ENCODE results near the gene ZNF599. TPM values are rescaled to one million over a fixed set of nuclear protein-coding genes. Genes with fewer than 3 reads are reported as not detected.

ZNF599 gene
- total and polyA plus RNA-seq, 7 donors, result 1.6 to 5.6 (median 2.6) TPM

DNA sequence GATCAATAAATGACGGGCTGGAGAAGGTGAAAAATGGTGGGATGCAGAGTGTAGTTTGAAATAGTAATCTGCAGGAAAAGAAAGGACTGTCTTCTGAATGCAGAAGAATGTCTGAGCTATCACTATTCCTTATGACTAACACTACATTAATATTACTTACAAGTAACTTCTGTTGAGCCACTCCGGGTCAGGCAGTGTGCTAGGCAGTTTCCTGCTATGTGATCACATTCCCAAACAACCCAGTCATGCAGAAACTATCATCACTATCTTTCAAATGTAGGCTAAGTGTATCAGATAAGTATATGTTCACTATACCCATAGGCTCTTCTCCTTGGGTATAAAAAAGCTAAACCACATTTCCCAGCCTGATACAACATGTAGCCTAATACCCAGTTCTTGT, 6.6 kb downstream of the ZNF599 start:
- no peak for ATAC-seq
- Histone ChIP-seq H3K36me3 (ENCODE audit: insufficient read depth in 1 of 2, low read depth in 1 of 2) (peaks cover 21 to 80% of the 10 kb centered on the region in 2 donors), H3K27me3 (ENCODE audit: insufficient read depth in 3 of 3, low read length in 2 of 3) (no peaks in the 10 kb centered on the region), H3K4me3 (no peak overlapping the region), H3K4me1 (no peaks in the 10 kb centered on the region), H3K27ac (no peak overlapping the region), H3K9me3 (peaks cover 31% of the 10 kb centered on the region)
- intact Hi-C loops (cut with DNase I), result no loop called here
- no peak for DNase-seq
- 97 to 100% (median 98%) methylated on average over 2 of the region's 2 CpGs for WGBS, 3 donors
- TF ChIP-seq CTCF (IDR thresholded peaks at IDR 0.05), result no peak

DNA sequence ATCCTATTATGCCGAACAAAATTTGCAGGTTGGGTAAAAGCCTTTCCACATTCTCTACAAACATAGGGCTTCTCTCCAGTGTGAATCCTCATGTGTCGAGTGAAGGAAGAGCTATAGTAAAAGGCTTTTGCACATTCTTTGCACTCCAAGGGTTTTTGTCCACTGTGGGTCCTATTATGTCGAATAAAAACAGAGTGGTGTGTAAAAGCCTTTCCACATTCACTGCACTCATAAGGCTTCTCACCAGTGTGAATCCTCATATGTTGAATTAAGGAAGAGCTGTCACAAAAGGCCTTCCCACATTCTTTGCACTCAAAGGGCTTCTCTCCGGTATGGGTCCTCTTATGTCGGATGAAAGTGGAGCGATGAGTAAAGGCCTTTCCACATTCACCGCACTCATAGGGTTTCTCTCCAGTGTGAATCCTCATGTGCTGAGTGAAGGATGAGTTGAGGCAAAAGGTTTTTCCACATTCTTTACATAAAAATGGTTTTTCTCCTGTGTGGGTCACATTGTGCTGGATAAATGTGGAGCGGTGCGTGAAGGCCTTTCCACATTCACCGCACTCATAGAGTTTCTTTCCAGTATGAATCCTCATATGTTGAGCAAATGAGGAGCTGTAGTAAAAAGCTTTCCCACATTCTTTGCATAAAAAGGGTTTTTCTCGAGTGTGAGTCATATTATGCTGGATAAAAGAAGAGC, 13.6 kb downstream of the ZNF599 start:
- Histone ChIP-seq H3K27ac (no peak overlapping the region), H3K27me3 (ENCODE audit: insufficient read depth in 3 of 3, low read length in 2 of 3) (no peaks in the 10 kb centered on the region), H3K36me3 (ENCODE audit: insufficient read depth in 1 of 2, low read depth in 1 of 2) (peaks cover 13 to 50% of the 10 kb centered on the region in 2 donors), H3K4me3 (no peak overlapping the region), H3K4me1 (no peaks in the 10 kb centered on the region), H3K9me3 (peaks cover 96% of the 10 kb centered on the region)
- intact Hi-C loops (cut with DNase I), result no loop called here
- WGBS, 3 donors, result 97 to 98% (median 98%) methylated on average over 11 of the region's 11 CpGs
- no peak for TF ChIP-seq CTCF (IDR thresholded peaks at IDR 0.05)
- DNase-seq (no peak), ATAC-seq (no peak)

DNA sequence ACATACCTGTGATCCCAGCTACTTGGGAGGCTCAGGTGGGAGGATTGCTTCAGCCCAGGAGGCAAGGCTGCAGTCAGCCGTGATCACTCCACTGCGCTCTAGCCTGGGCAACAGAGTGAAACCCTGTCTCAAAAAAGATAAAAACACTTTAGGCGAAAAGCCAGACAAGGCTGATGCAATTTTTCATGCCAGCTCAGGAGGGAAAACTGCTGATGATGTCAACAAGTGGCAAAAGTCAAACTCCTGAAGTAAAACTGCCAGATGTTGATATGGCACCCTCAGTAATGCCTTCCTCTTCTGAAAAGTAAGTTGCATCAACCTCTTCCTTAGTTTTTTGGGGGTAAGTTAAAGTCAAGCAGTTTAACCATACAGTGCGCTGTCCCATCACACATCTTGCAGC, 15.6 kb downstream of the ZNF599 start:
- intact Hi-C loops (cut with DNase I), result no loop called here
- Histone ChIP-seq H3K27ac (no peak overlapping the region), H3K9me3 (peaks cover 86% of the 10 kb centered on the region), H3K36me3 (ENCODE audit: insufficient read depth in 1 of 2, low read depth in 1 of 2) (peaks cover 10 to 36% of the 10 kb centered on the region in 2 donors), H3K27me3 (ENCODE audit: insufficient read depth in 3 of 3, low read length in 2 of 3) (no peaks in the 10 kb centered on the region), H3K4me1 (no peaks in the 10 kb centered on the region), H3K4me3 (no peak overlapping the region)
- ATAC-seq (no peak), DNase-seq (no peak)
- no peak for TF ChIP-seq CTCF (IDR thresholded peaks at IDR 0.05)
- WGBS, 3 donors, result 95 to 96% (median 96%) methylated on average over 4 of the region's 4 CpGs

DNA sequence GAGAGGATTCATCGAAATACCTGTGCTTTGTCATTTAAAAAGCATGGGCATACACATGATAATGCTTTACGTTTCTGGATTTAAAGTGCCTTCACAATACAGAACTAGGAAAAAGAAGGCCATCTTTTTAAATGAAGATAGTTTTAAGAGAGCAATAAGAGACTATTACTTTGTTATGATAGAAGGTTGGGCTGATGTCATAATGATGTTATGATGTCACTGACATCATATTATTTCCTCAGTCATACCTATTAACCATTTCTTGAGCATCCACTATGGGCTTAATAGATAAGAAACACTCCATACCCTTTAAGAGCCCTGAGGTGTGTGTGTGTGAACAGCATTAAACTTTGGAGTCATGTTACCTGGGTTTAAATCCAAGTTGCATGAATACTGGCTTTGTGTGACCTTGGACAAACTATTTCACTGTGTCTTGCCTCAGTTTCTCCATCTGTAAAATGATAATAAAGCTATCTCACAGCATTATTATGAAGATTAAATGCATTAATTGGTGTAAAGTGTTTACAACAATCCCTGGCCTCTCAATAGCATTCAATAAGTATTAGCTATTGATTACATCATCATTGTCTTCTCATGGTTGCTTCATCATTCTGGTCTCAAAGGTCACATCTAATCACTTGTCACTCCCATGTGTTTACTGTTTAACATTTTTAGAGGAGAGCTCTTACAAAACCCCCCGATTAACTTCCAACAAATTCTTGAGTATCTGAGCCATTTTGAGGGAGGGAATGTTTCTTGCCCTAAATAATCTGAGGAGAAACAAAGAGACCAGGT, 27.9 kb downstream of the ZNF599 start:
- no peak for TF ChIP-seq CTCF (IDR thresholded peaks at IDR 0.05)
- Histone ChIP-seq H3K4me3 (no peak overlapping the region), H3K4me1 (no peaks in the 10 kb centered on the region), H3K9me3 (peaks cover 47% of the 10 kb centered on the region), H3K36me3 (ENCODE audit: insufficient read depth in 1 of 2, low read depth in 1 of 2) (peaks cover 0 to 64% of the 10 kb centered on the region in 2 donors), H3K27me3 (ENCODE audit: insufficient read depth in 3 of 3, low read length in 2 of 3) (no peaks in the 10 kb centered on the region), H3K27ac (no peak overlapping the region)
- intact Hi-C loops (cut with DNase I), result no loop called here
- 90 to 92% (median 91%) methylated on average over 3 of the region's 3 CpGs for WGBS, 3 donors
- ATAC-seq (no peak), DNase-seq (no peak)

Measured in psoas muscle (tissue), 8 donors.